Activated naive CD8-positive, alpha-beta T cell treated with anti-CD3 and anti-CD28 coated beads, Interleukin-2, amount 10 ng/mL, durations not matched to agents 7 days and 5 days (primary cell): ENCODE data around the gene SIM2. TPM values are rescaled to one million over a fixed set of nuclear protein-coding genes. Genes with fewer than 3 reads are reported as not detected.

Source experiments
- ATAC-seq: fragments of 150-1000 bp; cut with Tn5 transposase; one replicate; pipeline ENCODE4 v1.10.0; 2021; ENCODE audit warnings: low read depth, moderate library complexity
- POLR2A ChIA-PET: fragments of 350-600 bp; sonication (Branson Sonifier 250); formaldehyde crosslinking; loops from one replicate; lab custom pipeline; 2021; ENCODE audit warnings: antibody characterized with exemption; lab: Charles Lee
- DNase-seq: peaks from one replicate; pipeline ENCODE4 v3.0.0; 2021
- H3K27ac Mint-ChIP-seq: one replicate; pipeline ENCODE4 v1.8.0; 2022; ENCODE audit warnings: mild to moderate bottlenecking, mixed read lengths
- H3K27me3 Mint-ChIP-seq: one replicate; pipeline ENCODE4 v1.8.0; 2022; ENCODE audit warnings: mild to moderate bottlenecking, moderate library complexity, mixed read lengths
- H3K36me3 Mint-ChIP-seq: one replicate; pipeline ENCODE4 v1.8.0; 2021; ENCODE audit warnings: mild to moderate bottlenecking, mixed read lengths
- H3K4me1 Mint-ChIP-seq: one replicate; pipeline ENCODE4 v1.8.0; 2021; ENCODE audit warnings: mixed read lengths
- H3K4me3 Mint-ChIP-seq: one replicate; pipeline ENCODE4 v1.8.0; 2022; ENCODE audit warnings: mild to moderate bottlenecking, moderate library complexity, mixed read lengths
- H3K9me3 Mint-ChIP-seq: one replicate; pipeline ENCODE4 v1.8.0; 2021; ENCODE audit warnings: mixed read lengths
- total RNA-seq, 2 experiments: library from RNA; stranded (reverse); gene quantifications; one replicate each; pipeline ENCODE4 v1.2.3, GENCODE V29; 2021

The SIM2 gene
- total RNA-seq, 2 experiments from 2014 or later, result not detected

GRCh38 chr21:36768496-36768895, 69.6 kb downstream of the SIM2 start:
- Mint-ChIP-seq H3K36me3 (no peaks in the 10 kb centered on the region), H3K27me3 (no peaks in the 10 kb centered on the region), H3K4me1 (no peaks in the 10 kb centered on the region), H3K27ac (no peak overlapping the region), H3K4me3 (no peak overlapping the region), H3K9me3 (no peaks in the 10 kb centered on the region)
- POLR2A ChIA-PET, result no interaction called here
- no peak for ATAC-seq
- DNase-seq, result no peak

- Mint-ChIP-seq H3K27ac (no peak overlapping the region), H3K27me3 (no peaks in the 10 kb centered on the region), H3K36me3 (no peaks in the 10 kb centered on the region), H3K9me3 (no peaks in the 10 kb centered on the region), H3K4me1 (no peaks in the 10 kb centered on the region), H3K4me3 (no peak overlapping the region)
- ATAC-seq (no peak), DNase-seq (no peak)
- POLR2A ChIA-PET, result no interaction called here
These were observed 70.3 kb downstream of the SIM2 start for GRCh38 chr21:36769051-36769839.

- no peak overlapping the region for H3K4me3 Mint-ChIP-seq
- H3K36me3 Mint-ChIP-seq, result no peaks in the 10 kb centered on the region
- no peaks in the 10 kb centered on the region for H3K4me1 Mint-ChIP-seq
- POLR2A ChIA-PET, result no interaction called here
- DNase-seq (no peak), ATAC-seq (no peak)
- H3K9me3 Mint-ChIP-seq, result no peaks in the 10 kb centered on the region
- H3K27me3 Mint-ChIP-seq, result no peaks in the 10 kb centered on the region
- no peak overlapping the region for H3K27ac Mint-ChIP-seq
These were observed 74.2 kb downstream of the SIM2 start for GRCh38 chr21:36773117-36773516.

GRCh38 chr21:36773995-36774394, 75.1 kb downstream of the SIM2 start:
- DNase-seq (no peak), ATAC-seq (no peak)
- Mint-ChIP-seq H3K27me3 (no peaks in the 10 kb centered on the region), H3K4me1 (no peaks in the 10 kb centered on the region), H3K36me3 (no peaks in the 10 kb centered on the region), H3K9me3 (no peaks in the 10 kb centered on the region), H3K27ac (no peak overlapping the region), H3K4me3 (no peak overlapping the region)
- POLR2A ChIA-PET, result no interaction called here

GRCh38 chr21:36776981-36777617, 78.2 kb downstream of the SIM2 start:
- POLR2A ChIA-PET, result no interaction called here
- Mint-ChIP-seq H3K27ac (no peak overlapping the region), H3K36me3 (no peaks in the 10 kb centered on the region), H3K27me3 (no peaks in the 10 kb centered on the region), H3K9me3 (no peaks in the 10 kb centered on the region), H3K4me1 (no peaks in the 10 kb centered on the region), H3K4me3 (no peak overlapping the region)
- no peak for ATAC-seq
- DNase-seq, result no peak

- no peak overlapping the region for H3K27ac Mint-ChIP-seq
- H3K27me3 Mint-ChIP-seq, result no peaks in the 10 kb centered on the region
- H3K36me3 Mint-ChIP-seq, result no peaks in the 10 kb centered on the region
- ATAC-seq (no peak), DNase-seq (no peak)
- no peak overlapping the region for H3K4me3 Mint-ChIP-seq
- H3K9me3 Mint-ChIP-seq, result no peaks in the 10 kb centered on the region
- no peaks in the 10 kb centered on the region for H3K4me1 Mint-ChIP-seq
- POLR2A ChIA-PET, result no interaction called here
These were observed 81.9 kb downstream of the SIM2 start for GRCh38 chr21:36780861-36781260.

- DNase-seq, result no peak
- Mint-ChIP-seq H3K36me3 (no peaks in the 10 kb centered on the region), H3K4me3 (no peak overlapping the region), H3K9me3 (no peaks in the 10 kb centered on the region), H3K4me1 (no peaks in the 10 kb centered on the region), H3K27me3 (no peaks in the 10 kb centered on the region), H3K27ac (no peak overlapping the region)
- POLR2A ChIA-PET, result no interaction called here
- ATAC-seq, result no peak
These were observed 84.9 kb downstream of the SIM2 start for GRCh38 chr21:36783612-36784374.

GRCh38 chr21:36784947-36785346, 86.0 kb downstream of the SIM2 start:
- POLR2A ChIA-PET, result no interaction called here
- no peaks in the 10 kb centered on the region for H3K36me3 Mint-ChIP-seq
- H3K27ac Mint-ChIP-seq, result no peak overlapping the region
- no peaks in the 10 kb centered on the region for H3K27me3 Mint-ChIP-seq
- no peaks in the 10 kb centered on the region for H3K4me1 Mint-ChIP-seq
- DNase-seq (no peak), ATAC-seq (no peak)
- H3K9me3 Mint-ChIP-seq, result no peaks in the 10 kb centered on the region
- H3K4me3 Mint-ChIP-seq, result no peak overlapping the region

- no peak for ATAC-seq
- POLR2A ChIA-PET, result no interaction called here
These were observed 86.7 kb downstream of the SIM2 start for GRCh38 chr21:36785615-36786014.

GRCh38 chr21:36786186-36786585, 87.3 kb downstream of the SIM2 start:
- DNase-seq (no peak), ATAC-seq (no peak)
- no peak overlapping the region for H3K4me3 Mint-ChIP-seq
- H3K4me1 Mint-ChIP-seq, result no peaks in the 10 kb centered on the region
- H3K27ac Mint-ChIP-seq, result no peak overlapping the region
- no peaks in the 10 kb centered on the region for H3K9me3 Mint-ChIP-seq
- no peaks in the 10 kb centered on the region for H3K27me3 Mint-ChIP-seq
- POLR2A ChIA-PET, result no interaction called here
- H3K36me3 Mint-ChIP-seq, result peaks cover 3% of the 10 kb centered on the region

More at GRCh38 chr21:36785615-36786014, 86.7 kb downstream of the SIM2 start:
- H3K9me3 Mint-ChIP-seq, result no peaks in the 10 kb centered on the region
- no peak overlapping the region for H3K4me3 Mint-ChIP-seq
- H3K27ac Mint-ChIP-seq, result no peak overlapping the region
- no peaks in the 10 kb centered on the region for H3K36me3 Mint-ChIP-seq
- no peak for DNase-seq
- no peaks in the 10 kb centered on the region for H3K27me3 Mint-ChIP-seq
- no peaks in the 10 kb centered on the region for H3K4me1 Mint-ChIP-seq

- H3K4me3 Mint-ChIP-seq, result no peak overlapping the region
- no peaks in the 10 kb centered on the region for H3K4me1 Mint-ChIP-seq
These were observed 89.3 kb downstream of the SIM2 start for GRCh38 chr21:36788120-36788638.

GRCh38 chr21:36790616-36791015, 91.7 kb downstream of the SIM2 start:
- Mint-ChIP-seq H3K4me3 (no peak overlapping the region), H3K9me3 (no peaks in the 10 kb centered on the region), H3K36me3 (peaks cover 6% of the 10 kb centered on the region), H3K27ac (no peak overlapping the region), H3K27me3 (no peaks in the 10 kb centered on the region), H3K4me1 (no peaks in the 10 kb centered on the region)
- ATAC-seq, result no peak
- no peak for DNase-seq
- POLR2A ChIA-PET, result no interaction called here

More at GRCh38 chr21:36788120-36788638, 89.3 kb downstream of the SIM2 start:
- ATAC-seq (no peak), DNase-seq (no peak)
- Mint-ChIP-seq H3K27ac (no peak overlapping the region), H3K9me3 (no peaks in the 10 kb centered on the region), H3K36me3 (peaks cover 3% of the 10 kb centered on the region), H3K27me3 (no peaks in the 10 kb centered on the region)
- POLR2A ChIA-PET, result no interaction called here

- Mint-ChIP-seq H3K4me1 (no peaks in the 10 kb centered on the region), H3K4me3 (no peak overlapping the region)
- POLR2A ChIA-PET, result no interaction called here
These were observed 92.3 kb downstream of the SIM2 start for GRCh38 chr21:36791180-36791579.

More at GRCh38 chr21:36791180-36791579, 92.3 kb downstream of the SIM2 start:
- Mint-ChIP-seq H3K27ac (no peak overlapping the region), H3K27me3 (no peaks in the 10 kb centered on the region), H3K9me3 (peaks cover 3% of the 10 kb centered on the region), H3K36me3 (peaks cover 6% of the 10 kb centered on the region)
- DNase-seq (no peak), ATAC-seq (no peak)
